Stimulated activated CD4-positive, alpha-beta T cell treated with anti-CD3 and anti-CD28 coated beads, Interleukin-1b, Interleukin-23, amount 100 ng/mL, for 4 hours (primary cell): ENCODE data around the gene KLHDC4.
"Not testable (repeated sequence)": the region's sequence is repeated elsewhere in the genome, so short reads cannot be mapped to it uniquely, and the experiment has no call there.

Experiments
- DNase-seq, 2 donors: peaks; one replicate each; pipeline ENCODE4 v3.0.0-alpha.2; 2020; ENCODE audit warnings: low read depth in 2 of 2

Gene KLHDC4

GRCh38 chr16:87765776-87766484 lies at the start of gene KLHDC4:
Gene KLHDC4 (minus strand): TSS chr16:87765986. CDS start chr16:87765890, 96 bp downstream.
- peak; percentile 77 to 80 for DNase-seq

GRCh38 chr16:87815567-87815966 lies 49.8 kb upstream of the KLHDC4 start:
- DNase-seq: no peak

- DNase-seq: no peak
Observed at GRCh38 chr16:87812200-87812656, 46.4 kb upstream of the KLHDC4 start.

GRCh38 chr16:87811454-87811853 lies 45.7 kb upstream of the KLHDC4 start:
- not testable (repeated sequence) for DNase-seq

GRCh38 chr16:87809150-87809902 lies 43.5 kb upstream of the KLHDC4 start:
- DNase-seq: no peak

- DNase-seq: no peak
Observed at GRCh38 chr16:87808108-87808507, 42.3 kb upstream of the KLHDC4 start.

- DNase-seq: peak; percentile 35 to 53
Observed at GRCh38 chr16:87806641-87807546, 41.1 kb upstream of the KLHDC4 start.

GRCh38 chr16:87806261-87806640 lies 40.5 kb upstream of the KLHDC4 start:
- peak in 1 of 2 donors; percentile 16 for DNase-seq

GRCh38 chr16:87803385-87803784 lies 37.6 kb upstream of the KLHDC4 start:
- no peak for DNase-seq

GRCh38 chr16:87802670-87803069 lies 36.9 kb upstream of the KLHDC4 start:
- no peak for DNase-seq

GRCh38 chr16:87801679-87802259 lies 36.0 kb upstream of the KLHDC4 start:
- no peak for DNase-seq

- DNase-seq: no peak
Observed at GRCh38 chr16:87800497-87800896, 34.7 kb upstream of the KLHDC4 start.

GRCh38 chr16:87795336-87795735 lies 29.6 kb upstream of the KLHDC4 start:
- DNase-seq: no peak

- DNase-seq: no peak
Observed at GRCh38 chr16:87794485-87795078, 28.8 kb upstream of the KLHDC4 start.

GRCh38 chr16:87792205-87792565 lies 26.4 kb upstream of the KLHDC4 start:
- DNase-seq: no peak

GRCh38 chr16:87791295-87792204 lies 25.8 kb upstream of the KLHDC4 start:
- no peak for DNase-seq

- DNase-seq: no peak
Observed at GRCh38 chr16:87790292-87791100, 24.7 kb upstream of the KLHDC4 start.

- DNase-seq: no peak
Observed at GRCh38 chr16:87789437-87790291, 23.9 kb upstream of the KLHDC4 start.
